ENCODE data around the gene ZNF197.
"Not testable (repeated sequence)": the region's sequence is repeated elsewhere in the genome, so short reads cannot be mapped to it uniquely, and the experiment has no call there.

ZNF197 gene

GRCh38 chr3:44624749-44625480, at the start of gene ZNF197:
ZNF197 (plus strand) TSS chr3:44625036; CDS start chr3:44629155, 4,119 bp downstream.
- peak; percentile 84 to 92 for DNase-seq

GRCh38 chr3:44576613-44577012, 48.2 kb upstream of the ZNF197 start:
- DNase-seq: no peak

- DNase-seq: not testable (repeated sequence)
Measured at GRCh38 chr3:44577354-44577952, 47.4 kb upstream of the ZNF197 start.

- DNase-seq: not testable (repeated sequence)
Measured at GRCh38 chr3:44578316-44578715, 46.5 kb upstream of the ZNF197 start.

- not testable (repeated sequence) for DNase-seq
Measured at GRCh38 chr3:44578924-44579515, 45.8 kb upstream of the ZNF197 start.

- not testable (repeated sequence) for DNase-seq
Measured at GRCh38 chr3:44579749-44580148, 45.1 kb upstream of the ZNF197 start.

GRCh38 chr3:44580971-44581370, 43.9 kb upstream of the ZNF197 start:
- DNase-seq: not testable (repeated sequence)

- DNase-seq: peak; percentile 58 to 66
Measured at GRCh38 chr3:44584646-44585501, 40.0 kb upstream of the ZNF197 start, which contains the start of gene ZNF660. ZNF660 (plus strand) TSS chr3:44584964; CDS start chr3:44594194, 9,230 bp downstream.

- no peak for DNase-seq
Measured at GRCh38 chr3:44596621-44597020, 28.2 kb upstream of the ZNF197 start.

- DNase-seq: no peak
Measured at GRCh38 chr3:44601749-44602148, 23.1 kb upstream of the ZNF197 start.

- DNase-seq: no peak
Measured at GRCh38 chr3:44612678-44613077, 12.2 kb upstream of the ZNF197 start.

- DNase-seq: no peak
Measured at GRCh38 chr3:44628716-44629115, 3.9 kb downstream of the ZNF197 start.

- DNase-seq: no peak
Measured at GRCh38 chr3:44632193-44632592, 7.4 kb downstream of the ZNF197 start.

GRCh38 chr3:44642337-44642736, 17.5 kb downstream of the ZNF197 start:
- no peak for DNase-seq

GRCh38 chr3:44643024-44643423, 18.2 kb downstream of the ZNF197 start:
- DNase-seq: no peak

- no peak for DNase-seq
Measured at GRCh38 chr3:44647771-44648170, 22.9 kb downstream of the ZNF197 start.

GRCh38 chr3:44648564-44649229, 23.9 kb downstream of the ZNF197 start, which contains the start of gene ZNF35:
ZNF35 (plus strand) TSS chr3:44648732; CDS start chr3:44651068, 2,336 bp downstream.
- peak; percentile 75 to 78 for DNase-seq

GRCh38 chr3:44649709-44650108, 24.9 kb downstream of the ZNF197 start:
- DNase-seq: no peak

- no peak for DNase-seq
Measured at GRCh38 chr3:44654039-44654438, 29.2 kb downstream of the ZNF197 start.

GRCh38 chr3:44659015-44659414, 34.2 kb downstream of the ZNF197 start:
- DNase-seq: no peak

GRCh38 chr3:44659434-44659833, 34.6 kb downstream of the ZNF197 start:
- no peak for DNase-seq

GRCh38 chr3:44661189-44661588, 36.4 kb downstream of the ZNF197 start:
- no peak for DNase-seq
